Central memory CD4-positive, alpha-beta T cell (primary cell): ENCODE results near the gene TMEM269.
"Not testable (repeated sequence)": the region's sequence is repeated elsewhere in the genome, so short reads cannot be mapped to it uniquely, and the experiment has no call there.

Source experiments
- DNase-seq: peaks from one replicate; pipeline ENCODE4 v3.0.0; 2022

Gene TMEM269

DNA sequence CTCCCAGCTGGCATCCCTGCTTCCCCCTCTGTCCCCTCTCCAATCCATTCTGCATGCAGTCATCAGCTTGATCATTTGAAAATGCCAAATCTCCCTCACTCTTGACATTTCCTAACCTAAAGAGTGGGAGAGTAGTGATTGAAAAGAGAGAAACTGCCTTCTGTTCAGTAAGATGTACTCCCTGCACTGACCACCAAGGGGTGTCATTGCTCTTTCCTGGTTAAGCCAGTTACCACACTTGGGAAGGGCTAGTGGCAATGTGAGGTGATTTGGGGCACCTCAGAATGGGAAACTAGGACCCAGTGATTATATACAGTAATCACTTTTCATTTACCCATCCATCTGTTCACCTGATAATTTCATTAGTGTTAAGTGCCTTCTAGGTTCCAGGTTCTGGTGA lies 6.9 kb upstream of the TMEM269 start:
- DNase-seq, result peak; percentile 15

DNA sequence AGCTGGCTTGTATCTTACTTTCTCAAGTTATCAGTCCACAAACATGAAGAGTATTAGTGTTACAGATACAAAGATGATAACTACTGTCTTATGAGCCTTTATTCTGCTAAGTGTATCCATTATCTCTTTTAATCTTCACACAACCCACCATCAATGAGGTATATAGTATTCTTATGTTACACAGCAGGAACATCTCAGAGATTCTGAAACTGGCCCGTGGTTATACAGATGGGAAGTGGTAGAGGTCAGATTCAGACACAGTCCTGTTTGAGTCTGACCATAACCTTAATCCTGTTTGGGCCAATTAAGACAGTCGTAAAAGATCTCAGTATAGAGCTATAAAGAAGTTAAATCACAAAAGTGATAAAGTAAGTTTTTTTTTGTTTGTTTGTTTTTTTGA lies 5.1 kb upstream of the TMEM269 start:
- no peak for DNase-seq

DNA sequence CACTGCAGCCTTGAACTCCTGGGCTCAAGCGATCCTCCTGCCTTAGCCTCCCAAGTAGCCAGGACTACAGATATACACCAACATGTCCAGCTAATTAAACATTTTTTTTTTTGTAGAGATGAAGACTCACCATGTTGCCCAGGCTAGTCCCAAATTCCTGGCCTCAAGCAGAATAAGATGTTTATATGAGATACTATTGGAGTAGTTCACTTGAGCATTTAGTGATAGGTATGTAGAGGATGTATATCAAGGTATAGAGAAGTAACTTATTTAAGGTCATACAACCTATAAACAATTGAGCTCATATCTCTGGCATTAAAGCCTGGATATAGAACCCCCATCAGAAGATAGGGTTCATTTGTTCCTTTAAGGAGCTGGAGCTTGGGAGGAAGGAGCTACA lies 4.6 kb upstream of the TMEM269 start:
- no peak for DNase-seq

DNA sequence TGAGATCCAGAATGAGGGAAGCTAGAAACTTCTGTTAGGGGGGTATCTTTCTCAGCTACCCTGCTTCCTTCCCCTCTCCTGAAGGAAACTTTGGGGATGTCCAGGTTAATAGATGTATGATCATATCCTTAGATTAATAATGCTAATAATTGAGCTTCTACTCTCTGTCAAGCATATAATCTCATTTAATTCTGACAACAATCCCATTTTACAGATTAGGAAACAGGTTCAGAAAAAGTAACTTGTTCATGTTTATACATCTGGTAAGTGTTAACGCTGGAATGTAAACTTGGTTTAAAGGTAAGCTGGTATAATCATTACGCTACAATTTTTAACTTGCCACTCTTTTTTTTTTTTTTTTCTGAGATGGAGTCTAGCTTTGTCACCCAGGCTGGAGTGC lies 1.7 kb upstream of the TMEM269 start:
- DNase-seq, result no peak

DNA sequence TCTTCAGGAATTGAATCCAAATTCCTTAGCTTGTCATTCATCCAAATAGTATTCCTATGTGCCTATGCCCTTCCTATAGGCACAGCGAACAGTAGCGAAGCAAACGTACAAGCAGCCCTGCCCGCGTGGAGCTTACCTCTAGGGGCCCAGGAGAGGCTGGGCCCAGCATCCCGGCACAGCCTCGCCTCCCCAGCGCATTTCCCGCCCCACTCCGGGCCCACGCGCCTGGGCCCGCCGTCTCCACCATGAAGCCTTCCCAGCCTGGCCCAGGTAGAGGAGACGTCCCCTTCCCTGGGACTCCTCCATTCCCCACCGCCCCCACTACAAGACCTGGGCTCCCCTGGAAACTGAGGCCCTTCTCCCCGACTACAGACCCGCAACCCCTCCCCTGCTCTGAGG lies 245 bp upstream of the TMEM269 start:
- no peak for DNase-seq

DNA sequence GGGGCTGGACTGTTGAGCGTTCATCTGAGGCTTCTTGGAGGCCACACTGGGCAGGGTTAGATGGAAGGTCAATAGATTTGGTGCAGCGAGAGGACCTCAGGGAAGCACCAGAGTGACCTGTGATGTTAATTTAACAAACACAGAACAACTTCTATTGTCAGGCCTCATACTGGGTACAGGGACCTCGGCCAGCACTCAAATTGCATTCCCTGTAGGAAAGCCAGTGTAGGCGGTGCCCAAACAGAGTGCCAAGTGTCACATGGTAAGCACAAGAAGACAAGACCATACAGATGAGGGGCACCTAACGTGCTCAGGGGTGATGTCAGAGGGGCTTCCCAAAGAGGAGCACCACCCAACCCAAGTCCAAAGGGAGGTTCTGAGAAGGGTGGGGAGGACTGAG lies 1.3 kb downstream of the TMEM269 start:
- no peak for DNase-seq

DNA sequence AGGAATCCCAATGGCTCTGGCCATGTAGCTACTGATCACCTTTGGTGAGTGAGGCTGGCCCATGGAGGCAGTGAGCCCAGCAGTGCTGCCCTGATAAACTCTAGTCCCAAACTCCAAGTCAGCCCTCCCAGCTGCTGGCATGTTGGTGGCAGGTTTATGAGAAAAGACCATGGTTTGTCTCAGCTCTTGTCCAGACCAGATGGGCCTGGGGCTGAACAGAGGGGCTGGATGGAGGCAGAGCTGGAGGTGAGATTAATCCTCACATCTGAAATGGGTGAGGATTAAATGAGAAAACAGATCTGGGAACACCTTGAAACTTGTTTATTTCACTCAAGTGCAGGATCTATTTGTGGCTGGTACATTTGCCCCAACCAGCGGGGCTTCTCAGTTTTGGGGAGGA lies 3.2 kb downstream of the TMEM269 start:
- DNase-seq, result no peak

DNA sequence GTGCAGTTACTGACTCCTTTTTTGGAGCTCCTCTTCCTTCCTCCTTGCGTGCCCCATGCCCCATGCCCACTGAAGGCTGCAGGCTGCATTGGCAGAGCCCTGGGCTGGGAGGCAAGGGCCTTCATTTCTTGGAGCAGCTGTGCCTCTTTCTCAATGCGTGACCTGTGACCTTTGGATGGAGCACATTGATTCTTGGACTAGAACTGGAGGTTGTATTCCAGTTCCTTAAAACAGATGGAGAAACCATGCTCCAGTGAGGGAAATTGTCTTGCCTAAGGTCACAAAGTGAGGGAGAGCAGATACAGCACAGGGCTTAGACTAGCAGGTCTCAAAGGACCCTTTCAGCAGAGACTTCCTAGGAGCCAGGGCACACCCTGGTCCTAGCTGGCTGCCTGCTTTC lies 9.0 kb downstream of the TMEM269 start:
- no peak for DNase-seq

DNA sequence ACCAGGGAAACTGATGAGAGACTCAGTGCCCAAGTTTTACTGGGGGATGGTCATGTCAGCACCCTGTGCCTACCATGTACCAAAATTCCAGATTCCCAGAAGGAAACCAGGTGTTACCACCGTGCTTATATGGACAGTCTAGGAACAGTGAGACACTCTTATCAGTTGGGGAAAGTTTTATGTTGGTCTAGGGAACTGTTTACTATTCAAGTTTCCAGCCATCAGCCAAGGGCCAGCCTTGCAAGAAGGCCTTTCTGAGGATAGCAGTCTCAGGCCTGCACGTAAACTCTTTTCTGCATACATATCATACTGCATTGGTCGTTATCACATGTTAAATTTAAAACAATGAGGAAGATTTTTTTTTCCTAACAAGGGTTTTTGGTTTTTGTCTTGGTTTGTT lies 12.6 kb downstream of the TMEM269 start:
- DNase-seq, result no peak

DNA sequence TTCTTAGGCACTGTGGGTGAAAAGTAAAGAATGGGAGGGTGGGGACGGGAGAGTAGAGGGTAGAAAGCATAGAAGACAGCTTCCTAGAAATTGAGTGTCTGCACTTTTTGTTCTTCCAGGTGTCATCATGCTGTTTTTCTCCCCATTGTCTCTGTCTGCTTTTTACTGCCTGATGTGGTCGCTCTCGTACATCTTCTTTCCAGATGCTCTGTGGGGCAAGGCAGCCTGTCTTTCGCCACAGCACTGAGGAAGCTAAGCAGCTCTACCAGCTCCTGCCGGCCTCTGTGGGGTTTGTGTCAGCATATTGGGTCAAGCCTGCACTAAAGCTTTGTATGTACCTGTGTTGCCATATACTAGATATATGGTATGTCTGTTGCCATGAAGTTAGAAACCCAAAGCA lies 13.2 kb downstream of the TMEM269 start:
- no peak for DNase-seq

DNA sequence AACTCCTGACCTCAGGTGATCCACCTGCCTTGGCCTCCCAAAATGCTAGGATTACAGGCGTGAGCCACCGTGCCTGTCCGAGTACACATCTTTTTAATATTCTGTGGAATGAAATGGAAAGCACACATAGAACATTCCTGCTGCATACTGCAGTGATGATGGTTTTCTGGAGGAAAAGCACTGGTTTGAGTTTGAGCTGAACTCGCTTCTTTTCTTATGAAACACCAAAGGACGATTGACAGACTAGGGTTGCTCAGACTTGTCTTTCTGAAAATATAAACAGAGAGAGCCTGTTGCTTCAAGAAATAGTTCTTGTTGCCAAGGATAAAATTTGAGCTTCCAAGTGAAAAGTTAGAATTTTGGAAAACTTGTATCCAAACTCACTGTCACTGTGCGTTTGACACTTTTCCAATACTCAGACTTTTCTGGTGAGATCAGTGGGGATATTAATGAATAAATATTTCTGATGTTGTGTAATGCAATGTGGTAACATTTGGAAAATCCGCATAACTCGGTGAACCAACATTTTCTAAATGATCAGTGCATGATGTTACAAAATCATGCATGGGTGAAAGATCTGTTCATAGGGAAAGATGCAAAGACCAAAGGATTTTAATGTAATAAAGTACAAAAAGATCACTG lies 17.2 kb downstream of the TMEM269 start:
- DNase-seq, result no peak

DNA sequence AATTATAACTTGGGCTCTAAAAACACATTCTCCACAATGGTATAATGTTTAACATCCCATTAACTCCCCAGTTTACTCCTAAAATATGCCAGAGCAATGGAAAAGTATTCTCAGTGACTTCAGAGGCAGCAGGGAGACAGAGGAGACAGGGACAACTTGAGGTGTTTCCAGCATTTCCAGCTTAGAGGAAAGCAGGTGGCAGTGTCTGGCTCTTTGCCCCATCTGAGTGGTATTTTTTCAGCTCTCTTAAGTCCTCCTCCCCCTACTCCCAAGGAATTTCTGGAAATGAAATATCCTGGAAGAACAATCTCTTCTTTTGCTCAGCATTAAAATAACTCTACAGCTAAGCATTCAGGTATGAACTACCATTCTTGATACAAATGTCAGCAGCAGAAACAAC lies 21.4 kb downstream of the TMEM269 start:
- no peak for DNase-seq

DNA sequence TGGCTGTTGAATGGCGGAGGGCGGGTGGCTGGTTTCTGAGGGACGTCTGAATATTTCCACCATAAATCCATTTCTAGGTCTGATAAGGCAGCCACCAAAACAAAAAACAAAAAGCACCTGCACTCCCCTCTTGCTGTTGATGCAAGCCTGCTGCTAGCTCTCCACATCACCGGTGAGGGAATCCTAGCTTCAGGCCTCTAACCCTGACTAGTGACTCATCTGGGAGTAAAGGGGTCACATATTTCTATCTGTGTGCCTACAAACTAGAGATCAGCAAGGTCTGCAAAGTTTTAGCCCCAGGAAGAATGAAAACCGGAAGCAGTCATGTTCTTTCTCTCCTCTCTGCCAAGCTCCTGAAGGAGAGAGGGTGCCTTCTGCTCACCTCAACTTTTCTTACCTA lies 21.8 kb downstream of the TMEM269 start:
- no peak for DNase-seq

DNA sequence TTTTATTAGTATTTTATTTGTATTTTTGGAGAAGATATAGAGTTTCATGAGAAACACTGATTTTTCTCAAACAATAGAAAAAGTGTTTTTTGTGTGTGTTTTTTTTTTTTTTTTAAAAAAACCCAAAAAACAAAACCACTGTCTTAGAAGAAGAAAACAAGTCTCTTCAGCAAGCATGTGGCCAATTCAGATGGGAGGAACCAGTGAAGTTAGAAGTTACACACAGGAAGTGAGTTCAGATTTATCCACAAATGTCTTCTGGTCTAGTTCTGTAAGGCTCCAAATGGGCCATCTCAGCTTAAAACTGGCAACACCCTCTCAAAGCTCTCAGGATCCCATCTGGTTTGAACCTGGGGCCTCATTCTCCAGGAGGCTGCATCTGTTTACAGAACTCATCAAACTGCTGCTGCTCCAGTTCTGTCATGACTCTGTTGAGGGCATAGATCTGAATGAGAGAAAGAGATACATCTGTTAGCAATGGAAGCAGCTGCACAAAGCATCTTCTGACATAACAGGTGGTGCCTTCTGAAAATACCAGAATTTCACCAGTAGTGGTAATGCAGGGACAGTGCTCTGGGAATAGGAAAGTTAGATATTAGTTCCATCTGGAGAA lies 22.4 kb downstream of the TMEM269 start:
- no peak for DNase-seq

DNA sequence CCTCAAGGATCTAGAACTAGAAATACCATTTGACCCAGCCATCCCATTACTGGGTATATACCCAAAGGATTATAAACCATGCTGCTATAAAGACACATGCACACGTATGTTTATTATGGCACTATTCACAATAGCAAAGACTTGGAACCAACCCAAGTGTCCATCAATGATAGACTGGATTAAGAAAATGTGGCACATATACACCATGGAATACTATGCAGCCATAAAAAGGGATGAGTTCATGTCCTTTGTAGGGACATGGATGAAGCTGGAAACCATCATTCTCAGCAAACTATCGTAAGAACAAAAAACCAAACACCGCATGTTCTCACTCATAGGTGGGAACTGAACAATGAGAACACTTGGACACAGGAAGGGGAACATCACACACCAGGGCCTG lies 30.0 kb downstream of the TMEM269 start:
- DNase-seq, result not testable (repeated sequence)

DNA sequence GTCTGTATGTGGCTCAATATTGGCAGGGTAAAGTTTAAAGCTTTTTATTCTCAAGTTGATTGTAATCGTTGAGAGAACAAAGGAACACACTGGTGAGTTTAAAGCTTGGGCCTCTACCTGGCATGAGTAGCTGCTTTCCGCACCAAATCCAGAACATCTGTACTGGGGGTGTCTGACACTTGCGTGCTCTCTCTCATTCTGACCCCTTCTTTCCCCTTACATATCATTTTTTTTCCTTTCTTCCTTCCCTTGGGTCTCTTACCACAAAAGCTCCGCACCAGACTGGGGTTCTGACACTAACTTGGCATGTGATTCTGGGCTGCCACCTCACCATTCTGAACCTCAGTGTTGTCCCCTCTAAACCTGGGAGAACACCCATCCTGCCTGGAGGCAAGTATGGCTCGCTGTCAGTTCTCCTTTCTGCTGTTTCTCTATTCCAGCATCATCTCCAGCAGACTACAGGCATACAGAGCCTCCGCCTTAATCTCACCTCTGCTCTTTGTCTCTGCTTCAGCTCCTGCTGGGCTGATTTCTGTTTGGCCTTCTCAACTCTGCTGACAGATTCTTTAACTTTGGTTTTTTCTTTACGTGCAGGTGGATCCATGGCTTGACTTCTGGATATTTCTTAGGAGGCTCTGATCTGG lies 31.3 kb downstream of the TMEM269 start:
- peak; percentile 1 for DNase-seq

DNA sequence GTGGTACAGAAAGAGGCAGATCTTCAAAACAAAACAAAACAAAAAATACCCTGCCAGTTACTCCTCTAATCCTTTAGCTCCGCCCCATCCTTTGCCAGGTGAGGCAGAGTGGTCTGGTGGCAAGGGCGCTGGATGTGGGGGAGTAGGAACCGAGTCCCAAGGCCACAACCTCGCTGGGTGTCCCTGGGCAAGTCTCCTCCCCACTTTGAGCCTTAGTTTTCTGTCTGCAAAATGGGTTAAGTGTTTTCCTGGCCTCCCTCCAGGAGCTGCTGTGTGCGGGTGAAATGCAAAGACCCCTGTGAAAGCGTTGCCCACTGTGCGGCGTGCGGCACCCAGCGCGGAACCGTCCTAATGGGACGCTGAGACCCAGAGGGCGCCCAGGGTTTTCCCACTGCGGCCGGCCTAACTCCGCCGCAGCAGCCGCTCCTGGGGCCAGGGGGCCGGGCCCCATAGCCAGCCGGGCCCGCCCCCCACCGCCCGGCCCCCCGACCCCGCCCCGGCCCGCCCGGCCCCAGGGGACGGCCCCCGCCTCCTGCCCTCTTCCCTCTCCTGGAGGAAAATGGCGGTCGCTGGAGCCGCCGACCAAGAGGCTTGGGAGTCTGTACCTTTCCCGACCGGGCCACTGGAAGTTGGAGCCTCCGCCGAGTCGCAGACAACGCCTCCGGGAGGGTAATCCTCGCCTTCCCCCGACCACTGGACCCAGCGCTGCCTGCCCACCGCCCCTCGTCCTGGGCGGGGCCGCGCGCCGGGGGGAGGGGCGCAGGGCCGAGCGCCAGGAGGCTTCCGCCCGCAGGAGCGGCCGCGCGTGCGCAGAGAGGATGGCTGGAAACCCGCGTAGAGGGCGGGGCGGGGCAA lies 32.0 kb downstream of the TMEM269 start, which contains the start of the genes ERMAP and SVBP:
ERMAP (plus strand) TSS at position 538 of the 855 bp plus-strand sequence. CDS start 13,327 bp downstream, outside the sequence.
SVBP (minus strand) TSS at position 813 of the 855 bp plus-strand sequence. CDS start 853 bp downstream, outside the sequence.
- peak; percentile 91 for DNase-seq

DNA sequence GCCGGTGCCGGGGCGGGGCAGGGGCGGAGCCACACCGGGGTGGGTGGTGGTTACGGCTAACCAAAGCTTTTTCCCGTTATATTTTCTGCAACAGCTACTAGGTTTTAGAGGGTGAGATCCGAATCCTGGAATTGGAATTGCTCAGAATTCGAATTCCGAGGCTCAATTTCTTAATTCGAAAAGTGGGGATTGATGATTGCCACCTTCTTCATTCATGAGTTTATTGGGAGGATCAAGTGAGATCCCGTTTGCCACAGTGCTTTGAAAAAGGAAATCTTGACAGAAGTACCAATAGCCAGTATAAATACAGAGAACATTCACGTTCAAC lies 32.6 kb downstream of the TMEM269 start:
- DNase-seq, result no peak

DNA sequence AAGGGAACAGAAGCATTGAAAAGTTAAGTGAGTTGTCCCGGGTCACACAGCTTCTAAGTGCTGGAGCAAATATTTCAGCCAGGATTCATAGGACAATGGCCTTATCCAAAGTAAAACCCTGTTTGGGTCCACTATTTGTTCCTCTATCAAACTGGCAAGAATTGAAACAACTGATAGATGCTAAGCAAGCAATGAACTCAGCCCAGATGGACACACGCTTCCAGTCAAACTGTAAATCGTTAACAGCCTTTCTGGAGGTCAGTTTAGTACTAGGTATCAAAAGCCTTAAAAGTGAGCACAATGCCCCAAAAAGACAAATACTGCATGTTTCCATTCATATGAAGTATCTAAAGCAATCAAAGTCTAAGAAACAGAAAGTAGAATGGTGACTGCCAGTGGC lies 33.2 kb downstream of the TMEM269 start:
- DNase-seq, result no peak

DNA sequence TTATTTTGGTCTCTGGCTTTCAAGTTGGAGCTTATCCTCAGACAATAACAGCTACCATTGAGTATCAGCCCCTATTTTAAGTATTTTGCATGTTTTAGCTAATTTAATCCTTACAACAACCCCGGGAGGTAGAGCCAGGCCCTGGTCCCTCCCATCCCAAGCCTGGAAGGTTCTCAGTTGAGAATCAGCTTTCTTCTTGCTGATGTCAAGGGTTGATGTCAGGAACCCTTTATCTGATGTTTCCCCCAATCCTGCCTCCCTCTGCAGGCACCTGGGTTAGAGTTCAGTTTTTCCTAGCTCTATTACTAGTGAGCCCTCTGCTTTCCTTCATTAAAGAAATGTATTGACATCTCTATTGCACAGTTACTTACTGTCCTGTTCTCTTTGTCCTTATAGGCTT lies 36.0 kb downstream of the TMEM269 start:
- DNase-seq, result no peak

DNA sequence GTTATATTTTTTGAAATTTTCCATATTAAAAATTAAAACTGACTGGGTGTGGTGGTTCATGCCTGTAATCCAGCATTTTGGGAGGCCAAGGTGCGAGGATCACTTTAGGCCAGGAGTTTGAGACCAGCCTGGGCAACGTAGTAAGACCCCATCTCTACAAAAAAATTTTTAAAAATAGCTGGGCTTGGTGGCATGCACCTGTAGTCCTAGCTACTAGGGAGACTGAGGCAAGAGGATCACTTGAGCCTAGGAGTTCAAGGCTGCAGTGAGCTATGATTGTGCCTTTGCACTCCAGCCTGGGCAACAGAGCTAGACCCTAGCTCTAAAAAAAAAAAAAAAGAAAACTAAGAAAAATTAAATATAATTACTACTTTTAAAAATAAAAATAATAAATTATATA lies 36.9 kb downstream of the TMEM269 start:
- no peak for DNase-seq

DNA sequence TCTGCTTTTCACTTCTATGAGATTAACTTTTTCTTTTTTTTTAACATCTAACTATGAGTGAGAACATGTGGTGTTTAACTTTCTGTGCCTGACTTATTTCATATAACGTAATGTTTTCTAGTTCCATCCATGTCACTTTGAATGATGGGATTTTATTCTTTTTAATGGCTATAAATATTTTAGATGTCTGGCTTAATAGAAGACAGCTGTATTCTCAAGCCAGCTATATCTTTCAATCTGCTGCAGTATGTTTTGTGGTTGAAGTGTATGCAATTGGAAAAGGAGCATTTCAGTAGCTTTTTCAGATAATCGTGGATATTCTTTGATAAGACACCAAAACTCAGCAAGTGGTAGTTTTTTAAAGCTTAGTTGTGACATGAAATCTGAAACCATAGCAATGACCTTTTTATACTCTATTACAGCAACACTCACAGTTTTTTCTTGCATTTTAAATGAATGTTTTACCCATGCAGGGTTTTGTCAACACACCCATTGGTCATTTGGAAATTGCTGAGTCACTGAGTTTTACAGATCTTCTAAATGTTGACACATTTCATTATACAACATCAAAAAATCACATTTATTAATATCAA lies 38.1 kb downstream of the TMEM269 start:
- no peak for DNase-seq

DNA sequence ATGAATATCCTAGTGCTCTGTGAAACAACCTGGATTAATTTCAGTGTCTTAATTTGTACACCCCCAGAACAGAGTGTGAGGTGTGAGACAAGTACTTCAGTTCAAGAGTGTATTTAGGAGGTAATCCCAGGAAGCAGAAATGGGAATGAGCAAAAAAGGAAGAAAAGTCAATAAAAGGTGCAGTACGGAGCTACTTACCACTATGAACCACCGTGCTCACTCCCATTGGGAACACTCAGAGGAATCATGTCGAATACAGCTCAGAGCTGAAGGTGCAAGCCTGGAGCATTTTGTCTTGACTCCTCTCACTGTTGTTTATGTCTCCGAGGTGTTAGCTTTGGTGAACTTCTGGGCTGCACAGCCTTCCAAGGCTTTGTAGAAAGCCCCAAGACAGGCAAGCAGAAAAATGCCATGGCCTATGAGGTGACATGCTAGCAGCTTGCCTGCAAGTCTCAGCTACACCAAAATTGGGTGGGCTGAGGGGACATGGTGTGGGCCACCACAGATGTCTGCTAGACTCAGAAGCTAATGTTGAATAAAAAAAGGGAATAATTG lies 39.8 kb downstream of the TMEM269 start:
- no peak for DNase-seq
